Liver (tissue), 9 donors: ENCODE data around the gene MYO7B. TPM values are rescaled to one million over a fixed set of nuclear protein-coding genes. Genes with fewer than 3 reads are reported as not detected.

Experiments
- DNase-seq: peaks from one replicate; pipeline ENCODE4 v3.0.0-alpha.2; 2017; ENCODE audit warnings: low spot score
- H3K27ac ChIP-seq, 2 donors: one replicate each; pipeline ENCODE4 v1.7.0; 2013; ENCODE audit warnings: inconsistent platforms in 2 of 2, low read length in 2 of 2, control low read depth in 1 of 2, low read depth in 1 of 2, mild to moderate bottlenecking in 1 of 2
- H3K27me3 ChIP-seq, 4 donors: one replicate each; pipeline versions ENCODE4 v1.6.1 to v1.7.0; 2013; ENCODE audit warnings: low read length in 3 of 4, inconsistent platforms in 1 of 4, mild to moderate bottlenecking in 1 of 4, moderate library complexity in 1 of 4; ENCODE audit not compliant: control insufficient read depth in 4 of 4, insufficient read depth in 4 of 4
- H3K36me3 ChIP-seq, 4 donors: one replicate each; pipeline versions ENCODE4 v1.6.1 to v1.7.0; 2013; ENCODE audit warnings: low read length in 3 of 4, mild to moderate bottlenecking in 3 of 4, low read depth in 1 of 4, moderate library complexity in 1 of 4; ENCODE audit not compliant: control insufficient read depth in 4 of 4, insufficient read depth in 3 of 4
- H3K4me1 ChIP-seq, 4 donors: one replicate each; pipeline versions ENCODE4 v1.6.1 to v1.7.0; 2013; ENCODE audit warnings: low read length in 3 of 4, mild to moderate bottlenecking in 3 of 4, moderate library complexity in 1 of 4; ENCODE audit not compliant: control insufficient read depth in 4 of 4, insufficient read depth in 4 of 4
- H3K4me3 ChIP-seq, 3 donors: one replicate each; pipeline versions ENCODE4 v1.6.1 to v1.7.0; 2013; ENCODE audit warnings: low read length in 3 of 3, control low read depth in 1 of 3, low read depth in 1 of 3, mild to moderate bottlenecking in 1 of 3
- H3K9ac ChIP-seq, 2 donors: one replicate each; pipeline ENCODE4 v1.7.0; 2013; ENCODE audit warnings: low read length in 2 of 2, mild to moderate bottlenecking in 2 of 2, moderate library complexity in 2 of 2, control low read depth in 1 of 2, low read depth in 1 of 2
- H3K9me3 ChIP-seq, 4 donors: one replicate each; pipeline versions ENCODE4 v1.6.1 to v1.7.0; 2013; ENCODE audit warnings: low read length in 3 of 4; ENCODE audit not compliant: control insufficient read depth in 4 of 4
- ATF3 ChIP-seq: IDR thresholded peaks from 2 replicates; pipeline ENCODE4 v1.6.1; 2016; ENCODE audit warnings: antibody characterized with exemption
- EGR1 ChIP-seq, 2 donors: IDR thresholded peaks; 2 replicates each; pipeline ENCODE4 v1.6.1; 2016 to 2018; ENCODE audit warnings: antibody characterized with exemption in 2 of 2, low read depth in 2 of 2
- FOXA1 ChIP-seq: IDR thresholded peaks from 2 replicates; pipeline ENCODE4 v1.6.1; 2016; ENCODE audit warnings: antibody characterized with exemption
- FOXA2 ChIP-seq: IDR thresholded peaks from 2 replicates; pipeline ENCODE4 v1.6.1; 2016; ENCODE audit warnings: antibody characterized with exemption
- GABPA ChIP-seq, 2 donors: IDR thresholded peaks in 1 of 2; conservative IDR thresholded peaks in 1 of 2; 2 replicates each; pipeline ENCODE4 v1.6.1; 2016; ENCODE audit warnings: antibody characterized with exemption in 2 of 2, mild to moderate bottlenecking in 1 of 2, moderate library complexity in 1 of 2
- HNF4A ChIP-seq, 2 donors: conservative IDR thresholded peaks; 2 replicates each; pipeline ENCODE4 v1.6.1; 2016; ENCODE audit warnings: antibody characterized with exemption in 2 of 2, mild to moderate bottlenecking in 2 of 2
- HNF4G ChIP-seq: IDR thresholded peaks from 2 replicates; pipeline ENCODE4 v1.6.1; 2016; ENCODE audit warnings: antibody characterized with exemption
- MAX ChIP-seq: IDR thresholded peaks from 2 replicates; pipeline ENCODE4 v1.6.1; 2016; ENCODE audit warnings: antibody characterized with exemption
- NR2F2 ChIP-seq: IDR thresholded peaks from 2 replicates; pipeline ENCODE4 v1.6.1; 2016; ENCODE audit warnings: antibody characterized with exemption
- RAD21 ChIP-seq, 2 donors: IDR thresholded peaks; 2 replicates each; pipeline ENCODE4 v1.6.1; 2016; ENCODE audit warnings: antibody characterized with exemption in 2 of 2, mild to moderate bottlenecking in 2 of 2
- RXRA ChIP-seq, 2 donors: IDR thresholded peaks; 2 replicates each; pipeline ENCODE4 v1.6.1; 2017 to 2018; ENCODE audit warnings: antibody characterized with exemption in 2 of 2, mild to moderate bottlenecking in 1 of 2
- TAF1 ChIP-seq: conservative IDR thresholded peaks from 2 replicates; pipeline ENCODE4 v1.6.1; 2016; ENCODE audit warnings: antibody characterized with exemption, mild to moderate bottlenecking
- YY1 ChIP-seq: IDR thresholded peaks from 2 replicates; pipeline ENCODE4 v1.6.1; 2016; ENCODE audit warnings: antibody characterized with exemption, mild to moderate bottlenecking
- whole genome bisulfite sequencing: extraction: QIAGEN DNeasy Blood & Tissue Kit; methylation state at CpG from one replicate; pipeline ENCODE4 v1.1.7; 2013; 5-methylcytosine and 5-hydroxymethylcytosine counted together
- polyA plus RNA-seq, 2 donors: library from polyadenylated mRNA; stranded (reverse) in 1 of 2; unstranded in 1 of 2; fragments of 200-250 nt in 1 of 2; fragments of >200 nt in 1 of 2; fragmentation: Nextera tagmentation in 1 of 2; extraction: Ambion mirVana in 1 of 2; gene quantifications; one replicate each; pipeline versions ENCODE4 v1.2.1 to v1.2.3, GENCODE V29; 2013 to 2015
- total RNA-seq, 2 donors: library from RNA; depleted of rRNA; stranded (reverse); fragments of >200 nt; gene quantifications; one replicate each; pipeline ENCODE4 v1.2.3, GENCODE V29; 2014
- TF ChIP-seq, protein P1 (sequence below): IDR thresholded peaks from 2 replicates; pipeline ENCODE4 v1.6.1; 2016; ENCODE audit warnings: antibody characterized with exemption, mild to moderate bottlenecking
- donor health status: healthy.
- donor health status: healthy.
- donor health status: healthy.
- donor health status: healthy.
- donor health status: healthy.

The MYO7B gene
- total and polyA plus RNA-seq, 4 donors = 0.15 to 1.1 (median 0.64) TPM

- Histone ChIP-seq H3K27me3 (no peaks in the 10 kb centered on the region), H3K4me3 (no peak overlapping the region), H3K9me3 (no peaks in the 10 kb centered on the region), H3K4me1 (peaks cover 0 to 2% (median 0%) of the 10 kb centered on the region in 4 donors), H3K27ac (no peak overlapping the region), H3K36me3 (no peaks in the 10 kb centered on the region), H3K9ac (no peak overlapping the region)
- WGBS = 91% methylated on average over 4 of the region's 4 CpGs
- no peak for TF ChIP-seq HNF4G
- TF ChIP-seq TAF1 = no peak
- no peak for TF ChIP-seq MAX
- DNase-seq = no peak
Observed at GRCh38 chr2:127581050-127581345, 45.5 kb downstream of the MYO7B start.

DNA sequence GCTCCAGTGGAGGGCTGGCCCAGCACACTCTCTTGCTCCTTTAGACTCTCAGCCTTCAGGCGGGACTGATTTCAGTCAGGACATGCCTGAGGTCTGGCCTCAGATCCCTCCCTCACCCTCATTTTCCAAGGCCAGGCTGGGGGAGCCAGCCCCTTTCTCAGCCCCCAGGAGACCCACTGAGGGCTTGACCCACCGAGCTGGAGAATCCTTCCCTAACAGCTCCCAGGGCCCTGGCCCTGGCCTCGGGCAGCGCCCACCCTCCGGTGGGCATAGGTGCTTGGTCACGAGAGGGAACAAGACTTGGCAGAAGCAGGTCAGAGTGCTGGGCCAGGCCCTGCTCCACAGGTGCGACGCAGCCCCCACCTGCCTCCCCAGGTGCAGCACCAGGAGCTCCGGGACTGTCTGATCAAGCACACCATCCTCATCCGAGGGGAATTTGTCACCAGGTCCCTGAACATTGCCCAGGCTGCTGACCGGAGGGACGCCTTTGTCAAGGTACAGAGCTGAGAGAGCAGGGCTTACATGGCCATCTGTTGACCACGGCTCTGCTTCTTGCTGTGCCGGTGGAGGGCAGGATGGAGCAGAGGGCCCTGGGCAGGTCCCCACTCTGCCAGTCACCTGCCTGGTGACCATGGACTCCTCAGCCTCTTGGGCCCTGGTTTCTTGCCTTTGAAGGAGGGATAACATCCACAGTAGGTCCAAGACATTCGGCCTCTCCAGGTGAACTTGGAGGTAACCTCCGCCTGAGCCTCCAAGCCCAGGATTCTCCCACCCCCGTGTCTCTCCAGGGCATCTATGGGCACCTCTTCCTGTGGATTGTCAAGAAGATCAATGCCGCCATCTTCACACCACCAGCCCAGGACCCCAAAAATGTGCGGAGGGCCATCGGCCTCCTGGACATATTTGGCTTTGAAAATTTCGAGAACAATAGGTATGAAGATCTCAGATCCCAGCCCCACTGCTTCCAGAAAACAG lies 46.3 kb downstream of the MYO7B start:
- Histone ChIP-seq H3K4me3 (no peak overlapping the region), H3K9ac (no peak overlapping the region), H3K4me1 (no peaks in the 10 kb centered on the region), H3K27ac (no peak overlapping the region), H3K36me3 (no peaks in the 10 kb centered on the region), H3K27me3 (no peaks in the 10 kb centered on the region), H3K9me3 (no peaks in the 10 kb centered on the region)
- no peak for TF ChIP-seq MAX
- TF ChIP-seq NR2F2 = no peak
- TF ChIP-seq RXRA (IDR thresholded peaks at IDR 0.05) = no peak
- TF ChIP-seq TAF1 = no peak
- TF ChIP-seq HNF4A (conservative IDR thresholded peaks at IDR 0.05) = no peak
- DNase-seq = peak; percentile 17
- 93% methylated on average over 21 of the region's 21 CpGs for WGBS

GRCh38 chr2:127582863-127583861 lies 47.7 kb downstream of the MYO7B start:
- Histone ChIP-seq H3K9ac (no peak overlapping the region), H3K36me3 (no peaks in the 10 kb centered on the region), H3K4me1 (no peaks in the 10 kb centered on the region), H3K9me3 (no peaks in the 10 kb centered on the region), H3K27ac (no peak overlapping the region), H3K4me3 (no peak overlapping the region), H3K27me3 (no peaks in the 10 kb centered on the region)
- WGBS = 88% methylated on average over 15 of the region's 15 CpGs
- TF ChIP-seq ATF3 = no peak
- TF ChIP-seq MAX = no peak
- TF ChIP-seq TAF1 = no peak
- no peak for DNase-seq

DNA sequence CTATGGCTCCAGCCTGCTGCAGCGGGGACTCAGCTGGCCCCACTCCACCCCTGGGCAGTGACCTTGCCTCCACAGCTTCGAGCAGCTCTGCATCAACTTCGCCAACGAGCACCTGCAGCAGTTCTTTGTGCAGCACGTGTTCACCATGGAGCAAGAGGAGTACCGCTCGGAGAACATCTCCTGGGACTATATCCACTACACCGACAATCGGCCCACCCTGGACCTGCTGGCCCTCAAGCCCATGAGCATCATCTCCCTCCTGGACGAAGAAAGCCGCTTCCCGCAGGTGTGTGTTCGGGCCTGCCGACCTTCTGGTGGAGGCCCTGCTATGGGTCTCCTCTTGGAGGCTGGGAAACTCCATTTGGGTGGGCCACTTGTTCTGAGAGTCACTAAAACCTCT lies 48.6 kb downstream of the MYO7B start:
- Histone ChIP-seq H3K27ac (no peak overlapping the region), H3K36me3 (no peaks in the 10 kb centered on the region), H3K4me3 (no peak overlapping the region), H3K4me1 (no peaks in the 10 kb centered on the region), H3K9ac (no peak overlapping the region), H3K9me3 (no peaks in the 10 kb centered on the region), H3K27me3 (no peaks in the 10 kb centered on the region)
- DNase-seq = no peak
- 94% methylated on average over 14 of the region's 14 CpGs for WGBS
- no peak for TF ChIP-seq YY1
- TF ChIP-seq TAF1 = no peak
- no peak for TF ChIP-seq HNF4G
- TF ChIP-seq EGR1 (IDR thresholded peaks at IDR 0.05; ENCODE audit: low read depth in 2 of 2) = no peak
- no peak for TF ChIP-seq GABPA (IDR thresholded peaks at IDR 0.05 in 1 of 2, conservative IDR thresholded peaks at IDR 0.05 in 1 of 2)
- TF ChIP-seq, protein P1, sequence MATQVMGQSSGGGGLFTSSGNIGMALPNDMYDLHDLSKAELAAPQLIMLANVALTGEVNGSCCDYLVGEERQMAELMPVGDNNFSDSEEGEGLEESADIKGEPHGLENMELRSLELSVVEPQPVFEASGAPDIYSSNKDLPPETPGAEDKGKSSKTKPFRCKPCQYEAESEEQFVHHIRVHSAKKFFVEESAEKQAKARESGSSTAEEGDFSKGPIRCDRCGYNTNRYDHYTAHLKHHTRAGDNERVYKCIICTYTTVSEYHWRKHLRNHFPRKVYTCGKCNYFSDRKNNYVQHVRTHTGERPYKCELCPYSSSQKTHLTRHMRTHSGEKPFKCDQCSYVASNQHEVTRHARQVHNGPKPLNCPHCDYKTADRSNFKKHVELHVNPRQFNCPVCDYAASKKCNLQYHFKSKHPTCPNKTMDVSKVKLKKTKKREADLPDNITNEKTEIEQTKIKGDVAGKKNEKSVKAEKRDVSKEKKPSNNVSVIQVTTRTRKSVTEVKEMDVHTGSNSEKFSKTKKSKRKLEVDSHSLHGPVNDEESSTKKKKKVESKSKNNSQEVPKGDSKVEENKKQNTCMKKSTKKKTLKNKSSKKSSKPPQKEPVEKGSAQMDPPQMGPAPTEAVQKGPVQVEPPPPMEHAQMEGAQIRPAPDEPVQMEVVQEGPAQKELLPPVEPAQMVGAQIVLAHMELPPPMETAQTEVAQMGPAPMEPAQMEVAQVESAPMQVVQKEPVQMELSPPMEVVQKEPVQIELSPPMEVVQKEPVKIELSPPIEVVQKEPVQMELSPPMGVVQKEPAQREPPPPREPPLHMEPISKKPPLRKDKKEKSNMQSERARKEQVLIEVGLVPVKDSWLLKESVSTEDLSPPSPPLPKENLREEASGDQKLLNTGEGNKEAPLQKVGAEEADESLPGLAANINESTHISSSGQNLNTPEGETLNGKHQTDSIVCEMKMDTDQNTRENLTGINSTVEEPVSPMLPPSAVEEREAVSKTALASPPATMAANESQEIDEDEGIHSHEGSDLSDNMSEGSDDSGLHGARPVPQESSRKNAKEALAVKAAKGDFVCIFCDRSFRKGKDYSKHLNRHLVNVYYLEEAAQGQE = no peak
- TF ChIP-seq FOXA2 = no peak
- TF ChIP-seq FOXA1 = no peak
- TF ChIP-seq ATF3 = no peak
- TF ChIP-seq RAD21 (IDR thresholded peaks at IDR 0.05) = no peak
- TF ChIP-seq MAX = no peak
